ENCODE data around the gene GRIK5. TPM values are rescaled to one million over a fixed set of nuclear protein-coding genes. Genes with fewer than 3 reads are reported as not detected.

The GRIK5 gene
- total RNA-seq, 1 donor from 2014 or later, result 9.8 TPM

GRCh38 chr19:42076380-42076944 is 6.5 kb upstream of the GRIK5 start:
- DNase-seq (ENCODE audit: low spot score), result peak; percentile 30

- peak; percentile 99 for DNase-seq (ENCODE audit: low spot score)
Observed at GRCh38 chr19:42075616-42076379, 5.8 kb upstream of the GRIK5 start, which contains the start of gene ZNF574. Gene ZNF574, plus strand, starts transcription at chr19:42076166. Its CDS starts 2,441 bp downstream, at chr19:42078607.

GRCh38 chr19:42075364-42075615 is 5.3 kb upstream of the GRIK5 start:
- no peak for DNase-seq (ENCODE audit: low spot score)

DNA sequence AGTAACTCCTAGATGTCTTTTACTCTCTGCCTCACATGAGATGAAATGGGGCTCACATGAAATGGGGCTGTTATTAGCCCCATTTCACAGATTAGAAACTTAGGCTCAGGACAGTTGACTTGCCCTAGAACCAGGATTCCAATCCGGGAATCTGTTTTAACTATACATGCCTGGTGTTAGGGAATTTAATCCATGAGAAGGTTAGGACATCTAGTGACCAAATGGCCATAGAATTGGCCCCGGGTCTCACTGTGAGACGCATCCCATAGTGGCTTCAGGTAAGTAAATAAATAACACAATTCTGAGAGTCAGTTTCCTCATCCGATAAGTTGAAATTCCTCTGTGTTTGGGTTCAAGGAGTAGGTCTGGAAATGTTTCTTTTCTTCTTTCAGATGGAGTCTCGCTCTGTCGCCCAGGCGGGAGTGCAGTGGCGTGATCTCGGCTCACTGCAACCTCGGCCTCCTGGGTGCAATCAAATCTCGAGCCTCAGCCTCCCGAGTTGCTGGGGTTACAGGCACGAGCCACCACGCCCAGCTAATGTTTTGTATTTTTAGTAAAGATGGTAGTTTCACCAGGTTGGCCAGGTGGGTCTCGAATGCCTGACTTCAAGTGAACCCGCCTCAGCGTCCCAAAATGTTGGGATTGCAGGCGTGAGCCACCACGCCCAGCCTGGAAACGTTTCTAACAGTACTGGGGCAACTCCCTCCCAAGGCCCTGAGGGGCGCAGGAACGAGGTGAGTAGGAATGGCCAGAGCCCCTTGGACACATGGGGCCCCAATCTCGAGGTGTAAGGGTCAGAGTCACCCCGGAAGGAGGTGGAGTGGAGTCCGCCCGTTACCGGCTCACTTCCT is 4.7 kb upstream of the GRIK5 start:
- no peak for DNase-seq (ENCODE audit: low spot score)

GRCh38 chr19:42071247-42071646 is 1.2 kb upstream of the GRIK5 start:
- DNase-seq (ENCODE audit: low spot score), result no peak

DNA sequence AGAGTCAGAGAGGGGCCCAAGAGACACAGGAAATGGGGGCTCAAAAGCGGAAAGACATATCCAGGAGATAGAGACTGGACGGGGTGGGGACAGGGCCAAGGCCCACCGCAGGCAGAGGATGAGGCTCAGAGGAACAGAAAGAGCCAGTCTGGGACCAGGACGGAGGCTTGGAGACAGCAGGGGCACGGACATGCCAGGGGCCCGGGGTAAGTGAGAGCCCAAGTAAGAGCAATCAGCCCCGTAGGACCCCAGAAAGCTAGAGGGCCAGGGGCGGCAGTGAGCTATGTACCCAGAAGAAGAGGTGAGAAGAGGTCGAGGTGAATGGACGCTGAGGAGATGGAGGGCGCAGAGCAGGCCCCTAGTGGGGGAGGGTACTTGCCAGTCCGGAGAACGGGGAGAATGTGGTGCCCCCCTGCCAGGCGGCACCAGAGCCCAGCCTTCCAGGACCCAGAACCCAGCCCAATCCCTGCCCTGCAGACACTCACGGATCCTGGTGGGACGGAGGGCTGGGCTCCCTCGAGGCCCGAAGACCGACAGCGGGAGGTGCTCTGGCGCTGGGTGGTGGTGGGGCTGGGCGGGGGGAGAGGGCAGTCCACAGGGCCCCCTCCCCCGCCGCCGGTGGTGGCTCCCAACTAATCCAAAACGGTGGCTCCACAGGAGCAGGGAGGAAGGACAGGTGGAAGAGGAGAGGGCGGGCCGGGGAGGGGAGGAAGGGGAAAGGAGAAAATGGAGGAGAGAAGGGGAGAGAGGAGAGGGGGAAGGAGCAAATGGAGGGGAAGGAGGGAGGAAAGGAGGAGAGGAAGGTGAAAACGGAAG is 1.0 kb downstream of the GRIK5 start:
- DNase-seq (ENCODE audit: low spot score), result no peak

GRCh38 chr19:42068361-42068755 is 1.6 kb downstream of the GRIK5 start:
- DNase-seq (ENCODE audit: low spot score), result no peak

- DNase-seq (ENCODE audit: low spot score), result no peak
Observed at GRCh38 chr19:42067315-42067888, 2.6 kb downstream of the GRIK5 start.

DNA sequence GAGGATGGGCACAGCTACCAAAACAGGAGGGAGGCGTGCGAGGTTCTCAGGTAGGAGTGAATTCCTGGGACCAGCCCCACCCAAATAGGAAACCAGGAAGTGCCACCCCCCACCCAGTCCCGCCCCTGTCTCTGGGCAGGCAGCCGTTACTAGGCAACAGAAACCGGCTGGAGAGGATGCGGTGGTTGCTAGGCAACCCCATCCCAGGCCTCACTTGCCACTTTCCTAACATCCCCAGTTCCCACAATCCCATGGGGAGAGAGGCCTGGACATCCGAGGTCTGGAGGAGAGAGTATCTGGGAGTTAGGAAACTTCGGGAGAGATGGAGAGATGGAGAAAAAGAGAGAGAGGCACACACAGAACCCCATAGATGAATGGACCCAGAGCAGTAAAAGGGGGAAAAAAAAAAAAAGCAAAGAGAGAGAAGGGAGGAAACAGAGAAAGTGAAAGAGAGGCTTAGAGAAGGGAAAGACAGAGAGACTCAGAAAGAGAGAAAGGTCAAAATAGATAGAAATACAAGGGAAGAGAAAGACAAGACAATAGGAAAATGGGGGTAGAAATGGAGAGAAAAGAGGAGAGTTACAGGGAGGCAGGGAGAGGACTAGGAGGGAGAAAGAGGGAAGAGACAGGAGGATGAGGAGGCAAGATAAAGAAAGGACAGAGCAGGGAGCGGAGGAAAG is 3.8 kb downstream of the GRIK5 start:
- no peak for DNase-seq (ENCODE audit: low spot score)

GRCh38 chr19:42065511-42065910 is 4.5 kb downstream of the GRIK5 start:
- DNase-seq (ENCODE audit: low spot score), result no peak

GRCh38 chr19:42065051-42065450 is 5.0 kb downstream of the GRIK5 start:
- DNase-seq (ENCODE audit: low spot score), result no peak

DNA sequence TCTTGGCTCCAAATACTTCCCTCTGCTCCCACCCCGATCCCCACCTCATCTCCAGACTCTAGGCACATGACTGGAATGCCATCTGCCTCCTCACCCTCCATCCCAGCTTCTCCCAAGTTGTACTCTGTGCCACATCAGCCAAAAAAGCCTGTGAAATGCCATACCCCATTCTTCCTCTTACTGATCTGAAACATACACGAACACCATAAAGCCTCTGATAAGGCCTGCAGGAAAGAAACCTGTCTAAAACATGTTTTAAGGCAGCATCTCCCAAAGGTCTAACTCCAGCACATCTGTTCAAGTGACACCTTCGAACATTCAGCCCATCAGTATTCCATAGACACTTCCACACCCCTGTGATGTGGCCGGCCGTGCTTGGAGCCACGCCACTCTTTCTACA is 5.6 kb downstream of the GRIK5 start:
- DNase-seq (ENCODE audit: low spot score), result no peak

GRCh38 chr19:42062381-42062780 is 7.6 kb downstream of the GRIK5 start:
- DNase-seq (ENCODE audit: low spot score), result no peak

GRCh38 chr19:42060117-42060516 is 9.9 kb downstream of the GRIK5 start:
- DNase-seq (ENCODE audit: low spot score), result no peak

DNA sequence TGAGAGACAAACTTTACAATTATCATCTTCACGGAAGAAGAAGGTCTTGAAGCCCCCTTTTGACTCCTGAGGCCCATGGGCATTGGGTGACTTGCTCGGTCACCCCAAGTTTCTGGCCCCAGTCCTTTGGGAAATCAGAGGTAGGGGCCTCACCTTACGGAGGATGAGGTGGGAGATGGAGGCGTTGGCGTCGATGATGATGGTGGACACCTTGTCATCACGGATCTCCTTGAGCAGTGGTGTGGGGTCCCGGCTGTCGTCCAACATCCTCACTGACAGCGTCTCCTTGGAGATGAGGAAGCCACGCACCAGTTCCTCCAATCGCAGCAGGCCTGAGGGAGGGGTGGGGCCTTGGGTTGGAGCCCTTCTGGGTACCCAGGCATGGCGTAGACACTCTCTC is 10.8 kb downstream of the GRIK5 start:
- no peak for DNase-seq (ENCODE audit: low spot score)

DNA sequence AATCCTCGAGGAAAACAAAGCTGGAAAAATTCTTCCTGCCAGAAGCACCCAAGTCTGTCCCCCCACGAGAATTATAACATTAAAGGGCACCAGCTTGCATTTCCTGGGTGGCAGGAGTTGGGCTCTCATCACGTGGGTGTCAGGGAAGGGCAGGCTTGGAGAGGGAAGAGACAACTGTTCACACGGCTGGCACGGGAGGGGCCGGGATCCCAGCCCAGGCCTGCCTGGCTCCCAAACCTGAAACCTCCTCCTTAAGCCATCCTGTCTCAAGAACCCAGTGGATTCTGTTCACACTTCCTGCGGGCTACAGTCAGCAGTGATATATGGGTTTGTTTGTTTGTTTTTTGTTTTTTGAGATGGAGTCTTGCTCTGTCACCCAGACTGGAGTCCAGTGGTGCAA is 12.2 kb downstream of the GRIK5 start:
- no peak for DNase-seq (ENCODE audit: low spot score)

GRCh38 chr19:42054205-42054604 is 15.8 kb downstream of the GRIK5 start:
- no peak for DNase-seq (ENCODE audit: low spot score)

- DNase-seq (ENCODE audit: low spot score), result no peak
Observed at GRCh38 chr19:42053037-42053935, 16.7 kb downstream of the GRIK5 start.

DNA sequence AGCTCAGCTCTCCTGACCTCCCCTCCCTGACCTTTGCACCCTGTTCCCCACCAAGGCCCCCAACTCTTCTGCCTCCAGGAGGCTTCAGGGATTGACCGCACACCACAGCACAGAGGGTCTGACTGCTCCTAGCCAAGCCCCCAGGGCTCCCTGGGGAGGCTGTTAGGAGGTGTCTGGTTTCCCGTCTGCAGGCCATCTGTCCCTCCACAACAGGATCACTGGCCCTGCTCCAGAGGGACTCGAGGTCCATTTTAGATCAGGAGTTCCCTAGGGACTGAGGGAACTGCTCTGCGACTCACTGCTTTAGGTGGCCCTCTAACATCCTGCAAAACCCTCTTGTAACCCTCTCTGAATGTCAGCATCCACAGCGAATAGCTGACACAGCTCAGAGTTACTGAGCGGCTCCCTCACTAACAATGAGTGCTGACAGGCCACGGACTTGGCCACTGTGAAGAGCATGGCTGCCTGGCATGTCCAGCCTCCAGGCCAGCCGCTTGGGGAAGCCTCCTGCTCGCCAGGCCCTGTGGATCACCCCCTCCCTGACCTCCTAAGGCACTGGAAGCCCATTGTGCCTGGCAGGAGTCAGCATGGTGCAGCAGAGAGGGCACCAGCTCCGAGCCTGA is 17.7 kb downstream of the GRIK5 start:
- DNase-seq (ENCODE audit: low spot score), result no peak
